Panc1 (cell line): ENCODE measurements around the gene CD300E.

Source experiments
- CTCF ChIP-seq: fragments of 450-650 bp; IDR thresholded peaks from 2 replicates; pipeline ENCODE4 v1.5.1; 2017; ENCODE audit warnings: mild to moderate bottlenecking
- POLR2AphosphoS5 ChIP-seq: IDR thresholded peaks from 2 replicates; pipeline ENCODE4 v1.6.1; 2012; ENCODE audit warnings: mild to moderate bottlenecking, low read depth, low read length, moderate library complexity
- REST ChIP-seq, 2 experiments: IDR thresholded peaks; 2 replicates each; pipeline ENCODE4 v1.6.1; 2011 to 2012; ENCODE audit warnings: low read depth in 2 of 2, control low read depth in 1 of 2, low read length in 1 of 2, mild to moderate bottlenecking in 1 of 2, moderate library complexity in 1 of 2; ENCODE audit not compliant: insufficient read depth in 1 of 2

GRCh38 chr17:74561586-74561985 is 62.0 kb downstream of the CD300E start:
- TF ChIP-seq CTCF (no peak), POLR2AphosphoS5 (no peak), REST (IDR thresholded peaks at IDR 0.05; ENCODE audit: insufficient read depth in 1 of 2, low read depth in 2 of 2, low read length in 1 of 2) (no peak)
